H1 (cell line): ENCODE data around the gene ZNF202. TPM values are rescaled to one million over a fixed set of nuclear protein-coding genes. Genes with fewer than 3 reads are reported as not detected.

Experiments
- ASH2L ChIP-seq: fragments of 200-600, 300-600 bp; sonication (generic); IDR thresholded peaks from one replicate; pipeline ENCODE4 v1.7.1; 2017; ENCODE audit warnings: low read length
- BCL11A ChIP-seq, 2 experiments: IDR thresholded peaks; one replicate each; pipeline ENCODE4 v1.6.1; 2011; ENCODE audit warnings: low read depth in 2 of 2, low read length in 2 of 2, mild to moderate bottlenecking in 2 of 2
- CHD2 ChIP-seq: IDR thresholded peaks from 2 replicates; pipeline ENCODE4 v1.6.1; 2012; ENCODE audit warnings: low read length, improper control_type of control experiment
- CREB1 ChIP-seq: IDR thresholded peaks from 2 replicates; pipeline ENCODE4 v1.6.1; 2012; ENCODE audit warnings: inconsistent platforms
- HDAC6 ChIP-seq: IDR thresholded peaks from one replicate; pipeline ENCODE4 v1.7.1; 2012; ENCODE audit warnings: low read depth, mild to moderate bottlenecking, inconsistent platforms, low read length, moderate library complexity
- POU5F1 ChIP-seq: IDR thresholded peaks from 2 replicates; pipeline ENCODE4 v1.6.1; 2011; ENCODE audit warnings: low read depth, mild to moderate bottlenecking, low read length, moderate library complexity
- RBBP5 ChIP-seq: IDR thresholded peaks from 2 replicates; pipeline ENCODE4 v1.7.1; 2012; ENCODE audit warnings: low read depth, mild to moderate bottlenecking, inconsistent platforms, low read length, moderate library complexity, borderline replicate concordance
- RFX5 ChIP-seq: IDR thresholded peaks from 2 replicates; pipeline ENCODE4 v1.6.1; 2011; ENCODE audit warnings: low read depth, low read length, improper control_type of control experiment, borderline replicate concordance
- TAF7 ChIP-seq: optimal IDR thresholded peaks from 2 replicates; pipeline ENCODE3; 2011; ENCODE audit warnings: low read depth, mild to moderate bottlenecking, inconsistent platforms, low read length, moderate library complexity, borderline replicate concordance
- polyA plus RNA-seq, 7 experiments: library from polyadenylated mRNA; depleted of rRNA in 3 of 7; stranded (reverse) in 5 of 7; unstranded in 2 of 7; fragments of >200 nt in 5 of 7; fragments of 200-250 nt in 2 of 7; gene quantifications; 1 replicate in 5 of 7; 2 replicates in 1 of 7; 4 replicates in 1 of 7; pipeline versions ENCODE4 v1.2.1 to v1.2.3, GENCODE V29; 2011 to 2013; ENCODE audit warnings: missing spikeins in 2 of 7, mixed read lengths in 2 of 7
- total RNA-seq: library from RNA; stranded (reverse); fragmentation: NEBNext Ultra II Directional; extraction: Animal tissue kit (Norgen Biotek cat#: 25700); gene quantifications from 2 replicates; pipeline ENCODE4 v1.2.1, GENCODE V29; 2021
- TF ChIP-seq, protein P1 (sequence below): IDR thresholded peaks from 2 replicates; pipeline ENCODE4 v1.6.1; 2011; ENCODE audit warnings: low read depth, mild to moderate bottlenecking, low read length; ENCODE audit not compliant: insufficient read depth
- TF ChIP-seq, protein P2 (sequence below): fragments of 300-600 bp; sonication (generic); IDR thresholded peaks from 2 replicates; pipeline ENCODE4 v1.7.1; 2012; ENCODE audit warnings: low read length, moderate library complexity, mild to moderate bottlenecking, inconsistent platforms; ENCODE audit not compliant: insufficient replicate concordance
- TF ChIP-seq, protein P3 (sequence below): IDR thresholded peaks from 2 replicates; pipeline ENCODE4 v1.6.1; 2012; ENCODE audit warnings: inconsistent platforms

Gene ZNF202
- total and polyA plus RNA-seq, 2 of the 8 experiments (the other 6 are each of a cell fraction or from before 2014, with no cell fraction given), result 14.1 to 33.9 TPM

DNA sequence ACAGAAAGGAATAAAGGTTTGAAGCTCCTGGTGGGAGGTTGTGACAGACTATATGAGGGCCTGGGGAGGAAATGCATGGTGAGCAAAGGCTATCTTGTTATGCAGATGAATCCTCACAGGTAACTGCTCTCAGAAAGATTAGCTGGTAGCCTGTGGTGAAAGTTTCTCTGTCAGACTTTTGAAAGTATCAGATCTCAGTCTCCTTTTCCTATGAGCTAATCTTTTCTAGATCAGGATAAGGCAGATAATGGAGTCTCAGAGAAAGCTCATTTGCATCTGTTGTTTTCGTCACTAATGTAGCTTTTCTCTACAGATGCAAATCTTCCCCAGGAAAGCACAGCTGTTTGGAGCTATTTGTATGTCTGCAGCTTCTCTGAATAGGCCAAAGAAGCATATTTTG lies 33.8 kb upstream of the ZNF202 start (continued):
- TF ChIP-seq, protein P1, sequence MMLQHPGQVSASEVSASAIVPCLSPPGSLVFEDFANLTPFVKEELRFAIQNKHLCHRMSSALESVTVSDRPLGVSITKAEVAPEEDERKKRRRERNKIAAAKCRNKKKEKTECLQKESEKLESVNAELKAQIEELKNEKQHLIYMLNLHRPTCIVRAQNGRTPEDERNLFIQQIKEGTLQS, result no peak
- TF ChIP-seq HDAC6 (no peak), POU5F1 (peak; percentile 81), TAF7 (no peak), CHD2 (no peak), RBBP5 (no peak), ASH2L (no peak), RFX5 (no peak), BCL11A (IDR thresholded peaks at IDR 0.05; ENCODE audit: low read depth in 2 of 2, low read length in 2 of 2) (peak in 1 of 2 experiments; percentile 12), CREB1 (peak; percentile 59; the same call in 1 of the 2 replicates)
- TF ChIP-seq, protein P2, sequence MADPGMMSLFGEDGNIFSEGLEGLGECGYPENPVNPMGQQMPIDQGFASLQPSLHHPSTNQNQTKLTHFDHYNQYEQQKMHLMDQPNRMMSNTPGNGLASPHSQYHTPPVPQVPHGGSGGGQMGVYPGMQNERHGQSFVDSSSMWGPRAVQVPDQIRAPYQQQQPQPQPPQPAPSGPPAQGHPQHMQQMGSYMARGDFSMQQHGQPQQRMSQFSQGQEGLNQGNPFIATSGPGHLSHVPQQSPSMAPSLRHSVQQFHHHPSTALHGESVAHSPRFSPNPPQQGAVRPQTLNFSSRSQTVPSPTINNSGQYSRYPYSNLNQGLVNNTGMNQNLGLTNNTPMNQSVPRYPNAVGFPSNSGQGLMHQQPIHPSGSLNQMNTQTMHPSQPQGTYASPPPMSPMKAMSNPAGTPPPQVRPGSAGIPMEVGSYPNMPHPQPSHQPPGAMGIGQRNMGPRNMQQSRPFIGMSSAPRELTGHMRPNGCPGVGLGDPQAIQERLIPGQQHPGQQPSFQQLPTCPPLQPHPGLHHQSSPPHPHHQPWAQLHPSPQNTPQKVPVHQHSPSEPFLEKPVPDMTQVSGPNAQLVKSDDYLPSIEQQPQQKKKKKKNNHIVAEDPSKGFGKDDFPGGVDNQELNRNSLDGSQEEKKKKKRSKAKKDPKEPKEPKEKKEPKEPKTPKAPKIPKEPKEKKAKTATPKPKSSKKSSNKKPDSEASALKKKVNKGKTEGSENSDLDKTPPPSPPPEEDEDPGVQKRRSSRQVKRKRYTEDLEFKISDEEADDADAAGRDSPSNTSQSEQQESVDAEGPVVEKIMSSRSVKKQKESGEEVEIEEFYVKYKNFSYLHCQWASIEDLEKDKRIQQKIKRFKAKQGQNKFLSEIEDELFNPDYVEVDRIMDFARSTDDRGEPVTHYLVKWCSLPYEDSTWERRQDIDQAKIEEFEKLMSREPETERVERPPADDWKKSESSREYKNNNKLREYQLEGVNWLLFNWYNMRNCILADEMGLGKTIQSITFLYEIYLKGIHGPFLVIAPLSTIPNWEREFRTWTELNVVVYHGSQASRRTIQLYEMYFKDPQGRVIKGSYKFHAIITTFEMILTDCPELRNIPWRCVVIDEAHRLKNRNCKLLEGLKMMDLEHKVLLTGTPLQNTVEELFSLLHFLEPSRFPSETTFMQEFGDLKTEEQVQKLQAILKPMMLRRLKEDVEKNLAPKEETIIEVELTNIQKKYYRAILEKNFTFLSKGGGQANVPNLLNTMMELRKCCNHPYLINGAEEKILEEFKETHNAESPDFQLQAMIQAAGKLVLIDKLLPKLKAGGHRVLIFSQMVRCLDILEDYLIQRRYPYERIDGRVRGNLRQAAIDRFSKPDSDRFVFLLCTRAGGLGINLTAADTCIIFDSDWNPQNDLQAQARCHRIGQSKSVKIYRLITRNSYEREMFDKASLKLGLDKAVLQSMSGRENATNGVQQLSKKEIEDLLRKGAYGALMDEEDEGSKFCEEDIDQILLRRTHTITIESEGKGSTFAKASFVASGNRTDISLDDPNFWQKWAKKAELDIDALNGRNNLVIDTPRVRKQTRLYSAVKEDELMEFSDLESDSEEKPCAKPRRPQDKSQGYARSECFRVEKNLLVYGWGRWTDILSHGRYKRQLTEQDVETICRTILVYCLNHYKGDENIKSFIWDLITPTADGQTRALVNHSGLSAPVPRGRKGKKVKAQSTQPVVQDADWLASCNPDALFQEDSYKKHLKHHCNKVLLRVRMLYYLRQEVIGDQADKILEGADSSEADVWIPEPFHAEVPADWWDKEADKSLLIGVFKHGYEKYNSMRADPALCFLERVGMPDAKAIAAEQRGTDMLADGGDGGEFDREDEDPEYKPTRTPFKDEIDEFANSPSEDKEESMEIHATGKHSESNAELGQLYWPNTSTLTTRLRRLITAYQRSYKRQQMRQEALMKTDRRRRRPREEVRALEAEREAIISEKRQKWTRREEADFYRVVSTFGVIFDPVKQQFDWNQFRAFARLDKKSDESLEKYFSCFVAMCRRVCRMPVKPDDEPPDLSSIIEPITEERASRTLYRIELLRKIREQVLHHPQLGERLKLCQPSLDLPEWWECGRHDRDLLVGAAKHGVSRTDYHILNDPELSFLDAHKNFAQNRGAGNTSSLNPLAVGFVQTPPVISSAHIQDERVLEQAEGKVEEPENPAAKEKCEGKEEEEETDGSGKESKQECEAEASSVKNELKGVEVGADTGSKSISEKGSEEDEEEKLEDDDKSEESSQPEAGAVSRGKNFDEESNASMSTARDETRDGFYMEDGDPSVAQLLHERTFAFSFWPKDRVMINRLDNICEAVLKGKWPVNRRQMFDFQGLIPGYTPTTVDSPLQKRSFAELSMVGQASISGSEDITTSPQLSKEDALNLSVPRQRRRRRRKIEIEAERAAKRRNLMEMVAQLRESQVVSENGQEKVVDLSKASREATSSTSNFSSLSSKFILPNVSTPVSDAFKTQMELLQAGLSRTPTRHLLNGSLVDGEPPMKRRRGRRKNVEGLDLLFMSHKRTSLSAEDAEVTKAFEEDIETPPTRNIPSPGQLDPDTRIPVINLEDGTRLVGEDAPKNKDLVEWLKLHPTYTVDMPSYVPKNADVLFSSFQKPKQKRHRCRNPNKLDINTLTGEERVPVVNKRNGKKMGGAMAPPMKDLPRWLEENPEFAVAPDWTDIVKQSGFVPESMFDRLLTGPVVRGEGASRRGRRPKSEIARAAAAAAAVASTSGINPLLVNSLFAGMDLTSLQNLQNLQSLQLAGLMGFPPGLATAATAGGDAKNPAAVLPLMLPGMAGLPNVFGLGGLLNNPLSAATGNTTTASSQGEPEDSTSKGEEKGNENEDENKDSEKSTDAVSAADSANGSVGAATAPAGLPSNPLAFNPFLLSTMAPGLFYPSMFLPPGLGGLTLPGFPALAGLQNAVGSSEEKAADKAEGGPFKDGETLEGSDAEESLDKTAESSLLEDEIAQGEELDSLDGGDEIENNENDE, result peak; percentile 73
- TF ChIP-seq, protein P3, sequence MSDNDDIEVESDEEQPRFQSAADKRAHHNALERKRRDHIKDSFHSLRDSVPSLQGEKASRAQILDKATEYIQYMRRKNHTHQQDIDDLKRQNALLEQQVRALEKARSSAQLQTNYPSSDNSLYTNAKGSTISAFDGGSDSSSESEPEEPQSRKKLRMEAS, result no peak
